HFF-Myc (cell line): ENCODE data around the gene SKP2.

Source experiments
- DNase-seq: peaks from one replicate; pipeline ENCODE4 v3.0.0-alpha.2; 2011; ENCODE audit warnings: low read depth; ENCODE audit errors: extremely low read depth
- H3K4me3 ChIP-seq: replicated peaks from 2 replicates; pipeline ENCODE4 v1.5.1; 2011; ENCODE audit warnings: low read depth, mild to moderate bottlenecking, control low read depth, low read length
- TF ChIP-seq, protein P1 (sequence below): IDR thresholded peaks from 2 replicates; pipeline ENCODE4 v1.5.1; 2012; ENCODE audit warnings: mild to moderate bottlenecking, low read depth, low read length, control low read depth; ENCODE audit errors: missing control alignments

Gene SKP2

DNA sequence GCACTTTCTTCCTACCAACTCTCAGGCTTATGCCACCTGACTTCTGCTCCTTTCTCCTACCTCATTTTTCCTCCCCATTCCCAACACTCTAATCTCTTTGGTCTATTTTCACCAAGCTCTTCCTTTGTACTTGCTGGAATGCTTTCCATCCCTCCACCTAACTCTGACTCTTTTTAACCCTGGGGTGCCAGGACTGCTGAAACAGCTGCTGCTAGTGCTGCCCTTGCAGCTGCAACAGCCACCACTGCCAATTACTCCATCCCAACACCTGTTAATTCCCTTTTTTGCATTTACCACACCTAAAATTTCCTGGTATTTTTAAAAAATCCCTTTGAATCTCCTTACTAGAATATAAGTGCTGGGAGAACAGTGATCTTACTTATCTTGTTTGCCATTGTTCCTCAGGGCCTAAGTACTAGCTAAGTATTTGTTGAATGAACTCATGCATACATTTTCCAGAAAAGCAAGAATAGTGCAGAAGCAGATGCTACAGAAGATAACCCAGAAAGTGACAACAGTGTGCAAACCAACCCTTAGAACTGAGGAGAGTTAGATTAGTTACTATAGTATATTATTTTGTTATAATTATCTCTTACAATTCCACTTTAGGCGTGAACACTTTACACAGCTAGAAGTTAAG, 78.4 kb downstream of the SKP2 start:
- H3K4me3 ChIP-seq, result no peak overlapping the region
- TF ChIP-seq, protein P1, sequence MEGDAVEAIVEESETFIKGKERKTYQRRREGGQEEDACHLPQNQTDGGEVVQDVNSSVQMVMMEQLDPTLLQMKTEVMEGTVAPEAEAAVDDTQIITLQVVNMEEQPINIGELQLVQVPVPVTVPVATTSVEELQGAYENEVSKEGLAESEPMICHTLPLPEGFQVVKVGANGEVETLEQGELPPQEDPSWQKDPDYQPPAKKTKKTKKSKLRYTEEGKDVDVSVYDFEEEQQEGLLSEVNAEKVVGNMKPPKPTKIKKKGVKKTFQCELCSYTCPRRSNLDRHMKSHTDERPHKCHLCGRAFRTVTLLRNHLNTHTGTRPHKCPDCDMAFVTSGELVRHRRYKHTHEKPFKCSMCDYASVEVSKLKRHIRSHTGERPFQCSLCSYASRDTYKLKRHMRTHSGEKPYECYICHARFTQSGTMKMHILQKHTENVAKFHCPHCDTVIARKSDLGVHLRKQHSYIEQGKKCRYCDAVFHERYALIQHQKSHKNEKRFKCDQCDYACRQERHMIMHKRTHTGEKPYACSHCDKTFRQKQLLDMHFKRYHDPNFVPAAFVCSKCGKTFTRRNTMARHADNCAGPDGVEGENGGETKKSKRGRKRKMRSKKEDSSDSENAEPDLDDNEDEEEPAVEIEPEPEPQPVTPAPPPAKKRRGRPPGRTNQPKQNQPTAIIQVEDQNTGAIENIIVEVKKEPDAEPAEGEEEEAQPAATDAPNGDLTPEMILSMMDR, result no peak
- DNase-seq, result no peak

DNA sequence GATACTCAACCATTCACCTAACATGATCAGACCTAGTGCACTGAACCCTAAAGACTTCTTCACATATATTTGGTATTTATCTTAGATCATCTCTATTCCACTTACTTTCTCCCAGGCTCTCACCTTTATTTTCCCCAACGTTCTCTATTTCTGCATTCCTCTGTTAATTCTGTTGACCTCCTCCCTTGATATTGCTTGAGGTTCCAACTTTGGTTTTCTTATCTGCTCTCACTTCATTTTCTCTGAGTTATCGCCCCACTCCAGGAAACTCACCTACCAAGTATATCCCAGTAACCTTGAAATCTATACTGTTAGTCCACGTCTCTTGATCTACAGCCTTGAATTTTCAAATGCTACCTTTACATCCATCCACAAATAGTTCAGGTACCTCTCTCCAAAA, 80.6 kb downstream of the SKP2 start:
- H3K4me3 ChIP-seq, result no peak overlapping the region

More for the DNA sequence above, 80.6 kb downstream of the SKP2 start:
- TF ChIP-seq, protein P1, result no peak
- DNase-seq, result no peak
